CD4-positive, alpha-beta T cell treated with Interleukin-4 for 4 hours (primary cell): ENCODE results near the gene RHOB.
"Not testable (repeated sequence)": the region's sequence is repeated elsewhere in the genome, so short reads cannot be mapped to it uniquely, and the experiment has no call there.

Experiments used
- DNase-seq: peaks from one replicate; pipeline ENCODE4 v3.0.0-alpha.2; 2020

RHOB gene

DNA sequence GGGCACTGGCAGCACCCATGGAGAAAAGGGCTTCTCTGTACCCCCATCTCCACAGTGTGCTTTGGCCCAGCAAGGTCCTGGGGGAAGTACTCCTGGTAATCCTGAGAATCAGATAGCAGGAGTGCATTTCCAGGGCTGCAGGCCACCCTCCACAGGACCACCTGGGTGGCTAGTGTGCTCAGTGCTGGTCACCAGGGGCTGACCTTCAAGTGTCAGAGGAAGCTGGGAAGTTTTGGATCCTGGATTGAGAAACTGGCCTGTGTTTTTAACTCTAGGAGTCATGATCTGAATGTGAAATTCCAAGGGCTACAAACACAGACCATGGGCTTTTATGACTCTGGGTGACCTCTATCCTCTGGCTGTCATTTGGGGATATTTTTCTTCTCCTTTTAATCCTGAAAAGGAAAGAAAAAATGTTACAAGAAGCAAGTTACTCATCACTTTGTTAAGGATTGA is 9.3 kb downstream of the RHOB start:
- no peak for DNase-seq

DNA sequence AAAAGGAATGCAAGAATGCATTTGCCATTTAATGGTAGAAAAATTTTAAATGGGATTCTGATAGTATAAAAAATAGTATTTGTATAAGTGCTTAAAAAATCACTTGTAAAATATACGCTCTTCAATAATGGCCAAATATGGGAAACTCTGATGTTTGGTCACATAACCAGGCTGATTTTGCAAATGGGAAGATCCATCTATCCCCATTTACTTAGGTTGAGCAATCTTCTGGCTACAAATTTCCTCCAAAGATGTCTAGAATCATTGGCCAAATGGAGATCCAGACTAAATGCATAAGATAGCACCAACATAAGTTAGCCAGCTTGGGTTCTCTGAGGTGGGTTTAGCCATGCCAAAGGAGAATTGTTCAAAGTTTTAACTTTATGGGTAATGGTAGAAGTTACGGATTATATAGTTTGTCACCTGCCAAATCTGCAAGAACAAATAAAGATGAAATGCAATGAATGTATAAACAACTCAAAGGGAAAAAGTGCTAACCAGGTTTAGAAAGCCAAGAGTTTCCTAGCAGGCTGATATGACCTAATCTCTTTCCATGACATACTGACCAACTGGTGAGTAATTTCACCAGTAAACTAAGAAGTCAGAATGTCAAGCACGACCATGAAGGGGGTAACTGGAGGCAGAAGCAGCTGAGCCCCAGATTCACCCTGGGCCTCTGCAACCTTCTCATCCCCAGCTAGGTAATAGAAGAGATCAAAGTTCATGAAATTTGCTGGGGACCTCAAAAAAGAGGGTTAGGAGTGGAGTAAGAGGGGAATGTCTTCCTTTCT is 10.0 kb downstream of the RHOB start:
- no peak for DNase-seq

DNA sequence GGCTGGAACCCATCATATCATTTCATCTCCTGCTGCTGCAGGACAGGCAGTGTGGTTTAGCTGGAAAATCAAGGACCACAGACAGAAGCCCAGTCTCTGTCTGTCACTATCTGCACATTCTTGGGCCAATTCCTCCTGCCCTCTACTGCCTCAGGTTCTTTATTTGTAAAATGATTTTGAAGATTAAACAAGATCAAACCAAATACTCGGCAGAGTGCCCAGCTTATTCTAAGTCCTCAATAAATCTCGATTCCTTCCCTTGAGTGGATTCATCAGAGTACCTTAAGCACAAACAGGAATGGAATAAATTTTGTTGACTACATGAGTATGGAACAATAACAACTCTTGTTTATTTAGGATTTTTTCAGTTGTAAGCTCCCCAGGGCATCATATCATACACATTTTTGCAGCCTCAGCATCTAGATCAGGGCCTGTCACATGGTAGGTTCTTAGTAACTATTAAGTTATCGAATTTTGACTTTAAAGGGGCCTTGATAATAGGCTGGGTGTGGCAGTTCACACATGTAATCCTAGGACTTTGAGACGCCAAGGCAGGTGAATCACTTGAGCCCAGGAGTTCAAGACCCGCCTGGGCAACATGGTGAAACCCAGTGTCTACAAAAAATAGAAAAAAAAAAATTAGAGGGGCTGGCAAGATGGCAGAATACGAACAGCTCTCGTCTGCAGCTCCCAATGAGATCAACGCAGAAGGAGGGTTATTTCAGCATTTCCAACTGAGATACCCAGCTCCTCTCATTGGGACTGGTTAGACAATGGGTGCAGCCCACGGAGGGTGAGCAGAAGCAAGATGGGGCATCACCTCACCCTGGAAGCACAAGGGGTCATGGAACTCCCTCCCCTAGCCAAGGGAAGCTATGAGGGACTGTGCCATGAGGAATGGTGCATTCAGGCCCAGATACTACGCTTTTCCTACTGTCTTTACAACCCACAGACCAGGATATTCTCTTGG is 11.1 kb downstream of the RHOB start:
- no peak for DNase-seq

DNA sequence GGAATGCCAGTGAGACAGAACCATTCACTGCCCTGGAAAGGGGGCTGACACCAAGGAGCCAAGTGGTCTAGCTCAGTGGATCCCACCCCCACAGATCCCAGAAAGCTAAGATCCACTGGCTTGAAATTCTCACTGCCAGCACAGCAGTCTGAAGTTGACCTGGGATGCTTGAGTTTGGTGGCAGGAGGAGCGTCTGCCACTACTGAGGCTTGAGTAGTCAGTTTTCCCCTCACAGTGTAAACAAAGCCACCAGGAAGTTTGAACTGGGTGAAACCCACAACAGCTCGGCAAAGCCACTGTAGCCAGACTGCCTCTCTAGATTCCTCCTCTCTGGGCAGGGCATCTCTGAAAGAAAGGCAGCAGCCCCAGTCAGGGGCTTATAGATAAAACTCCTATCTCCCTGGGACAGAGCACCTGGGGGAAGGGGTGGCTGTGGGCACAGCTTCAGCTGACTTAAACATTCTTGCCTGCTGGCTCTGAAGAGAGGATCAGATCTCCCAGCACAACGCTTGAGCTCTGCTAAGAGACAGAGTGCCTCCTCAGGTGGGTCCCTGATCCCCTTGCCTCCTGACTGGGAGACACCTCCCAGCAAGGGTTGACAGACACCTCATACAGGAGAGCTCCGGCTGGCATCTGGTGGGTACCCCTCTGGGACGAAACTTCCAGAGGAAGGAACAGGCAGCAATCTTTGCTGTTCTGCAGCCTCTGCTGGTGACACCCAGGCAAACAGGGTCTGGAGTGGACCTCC is 12.0 kb downstream of the RHOB start:
- DNase-seq: not testable (repeated sequence)

DNA sequence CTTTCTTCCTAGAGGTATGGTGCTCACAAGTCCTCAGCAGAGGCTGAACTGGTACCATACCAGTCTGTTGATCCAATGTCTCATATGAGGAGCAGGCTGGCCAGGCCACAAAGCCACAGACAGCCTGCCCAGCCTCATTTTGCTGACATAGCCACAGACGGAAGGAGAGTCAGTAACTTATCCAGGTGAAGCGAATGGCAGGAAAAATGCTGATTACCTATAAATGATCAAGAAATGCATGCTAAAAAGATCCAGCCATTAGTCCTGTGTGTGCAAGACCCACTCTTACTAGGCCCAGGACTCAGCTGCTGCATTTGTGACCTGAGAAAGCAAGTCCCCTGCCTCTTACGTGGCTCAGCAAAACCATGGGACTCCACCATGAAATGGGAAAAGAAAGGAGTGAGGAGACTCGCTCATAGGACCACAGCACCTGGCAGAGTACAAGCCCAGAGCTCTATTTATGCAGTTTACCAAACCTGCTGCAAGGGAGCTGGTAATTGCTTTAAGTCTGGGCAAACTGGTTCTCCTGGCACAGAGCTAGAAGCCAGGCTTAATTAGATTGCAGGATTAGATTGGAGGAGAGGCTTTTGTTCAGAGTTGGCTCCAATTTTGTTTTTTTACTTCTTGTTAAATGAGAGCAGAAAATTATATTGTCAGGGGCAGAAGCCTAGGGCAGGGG is 19.0 kb downstream of the RHOB start:
- DNase-seq: no peak

DNA sequence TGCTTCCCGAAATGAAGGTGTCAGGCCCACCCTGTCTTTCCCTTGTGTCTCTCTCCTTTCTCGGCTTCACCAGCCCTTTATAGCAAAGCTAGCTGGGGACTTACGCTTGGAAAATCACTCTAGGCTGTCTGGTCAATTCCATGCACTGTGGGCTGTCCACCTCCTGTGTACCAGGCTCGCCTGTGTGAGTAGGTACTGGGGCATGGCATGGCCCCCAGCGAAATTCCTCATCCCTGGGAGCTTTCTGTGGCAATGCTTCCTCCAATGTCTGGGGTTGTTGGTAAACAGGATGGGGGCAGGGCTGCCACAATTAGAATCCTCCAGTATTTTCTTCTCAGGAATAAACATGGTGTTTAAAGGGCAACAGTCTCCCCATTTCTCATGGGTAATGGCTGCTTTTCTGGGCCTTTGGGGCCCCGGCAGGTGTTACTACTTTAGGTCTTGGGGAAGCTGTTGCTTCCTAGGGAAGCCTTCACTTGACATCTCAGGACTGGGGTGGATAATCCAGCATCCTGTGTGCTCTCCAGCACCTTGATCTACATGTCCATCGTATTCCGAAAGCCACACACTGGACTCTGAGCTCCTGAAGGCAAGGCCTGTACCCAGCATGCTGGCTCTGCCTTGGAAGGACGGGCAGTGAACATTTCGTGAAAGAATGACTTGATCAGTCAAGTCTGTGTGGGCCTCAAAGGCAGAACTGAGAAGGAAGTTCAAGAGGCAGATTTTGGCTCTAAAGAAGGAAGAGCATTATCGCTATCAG is 21.1 kb downstream of the RHOB start:
- no peak for DNase-seq

DNA sequence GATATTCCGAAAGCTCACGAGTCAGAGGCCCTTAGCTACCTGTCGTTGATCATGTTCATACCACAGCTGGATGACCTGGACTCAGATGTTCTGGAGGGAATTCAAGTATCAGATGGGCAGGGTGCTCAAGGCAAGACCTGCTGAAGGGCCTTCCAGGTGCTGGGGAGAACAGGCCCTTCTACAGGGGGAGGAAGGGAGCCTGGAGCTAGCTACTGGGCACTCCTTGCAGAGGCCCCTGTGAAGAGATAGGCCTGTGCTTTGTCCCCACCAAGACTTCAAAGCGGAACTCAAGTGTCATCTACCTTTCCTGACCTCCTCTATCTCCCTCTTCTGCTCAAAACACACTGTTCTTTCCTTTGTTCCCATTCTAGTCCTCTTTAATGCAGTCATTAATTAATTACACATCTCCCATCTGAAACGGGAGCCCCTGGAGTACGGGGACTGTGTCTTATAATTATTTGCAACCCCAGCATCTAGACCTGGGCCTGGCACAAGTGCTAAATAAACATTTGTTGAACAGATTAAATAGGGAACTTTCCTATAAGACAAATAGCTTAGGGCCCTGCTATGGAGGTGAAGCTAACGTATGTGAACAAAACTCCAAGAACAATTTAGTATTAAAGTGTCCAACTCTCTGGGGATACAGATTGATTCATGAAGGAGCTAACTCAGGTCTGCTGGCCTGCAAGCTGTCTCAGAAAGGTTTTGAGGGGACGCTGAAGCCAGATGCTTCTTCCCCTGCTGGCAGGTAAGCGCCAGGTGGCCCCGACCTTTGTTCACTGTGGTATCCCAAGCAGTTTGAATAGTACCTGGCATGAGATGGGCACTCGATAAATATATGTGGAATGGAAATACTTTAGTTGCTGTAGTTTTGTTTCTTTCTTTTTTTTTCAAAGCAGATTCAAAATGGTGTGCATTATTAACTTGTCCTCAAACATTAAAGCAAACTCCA is 22.0 kb downstream of the RHOB start:
- DNase-seq: no peak

DNA sequence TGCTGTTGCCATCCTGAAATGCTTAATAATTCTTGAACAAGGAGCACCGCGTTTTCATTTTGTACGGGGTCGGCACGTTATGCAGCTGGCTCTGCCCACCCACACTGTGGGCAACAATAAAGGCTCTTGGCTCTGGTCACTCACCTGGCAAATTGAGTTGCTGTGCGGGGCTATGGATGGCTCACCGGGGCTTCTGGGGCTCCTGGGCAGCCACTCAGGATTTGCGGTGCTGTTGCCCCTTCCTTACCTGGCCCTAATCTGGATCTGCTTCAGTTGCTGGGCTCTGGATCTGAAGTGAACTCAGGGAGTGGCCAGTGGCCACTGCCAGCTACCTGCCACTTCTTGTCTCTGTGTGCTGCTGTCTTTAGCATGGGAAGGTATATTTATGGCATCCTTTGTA is 22.7 kb downstream of the RHOB start:
- DNase-seq: no peak

DNA sequence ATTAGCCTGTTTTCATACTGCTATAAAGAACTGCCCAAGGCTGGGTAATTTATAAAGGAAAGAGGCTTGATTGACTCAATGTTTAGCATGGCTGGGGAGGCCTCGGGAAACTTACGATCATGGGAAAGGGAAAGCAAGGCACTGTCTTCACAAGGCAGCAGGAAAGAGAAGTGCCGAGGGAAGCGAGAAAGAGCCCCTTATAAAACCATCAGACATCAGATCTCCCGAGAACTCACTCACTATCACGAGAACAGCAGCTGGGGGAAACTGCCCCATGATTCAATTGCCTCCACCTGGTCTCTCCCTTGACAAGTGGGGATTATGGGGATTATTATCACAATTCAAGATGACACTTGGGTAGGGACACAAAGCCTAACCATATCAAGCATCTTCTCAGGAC is 23.3 kb downstream of the RHOB start:
- DNase-seq: no peak

DNA sequence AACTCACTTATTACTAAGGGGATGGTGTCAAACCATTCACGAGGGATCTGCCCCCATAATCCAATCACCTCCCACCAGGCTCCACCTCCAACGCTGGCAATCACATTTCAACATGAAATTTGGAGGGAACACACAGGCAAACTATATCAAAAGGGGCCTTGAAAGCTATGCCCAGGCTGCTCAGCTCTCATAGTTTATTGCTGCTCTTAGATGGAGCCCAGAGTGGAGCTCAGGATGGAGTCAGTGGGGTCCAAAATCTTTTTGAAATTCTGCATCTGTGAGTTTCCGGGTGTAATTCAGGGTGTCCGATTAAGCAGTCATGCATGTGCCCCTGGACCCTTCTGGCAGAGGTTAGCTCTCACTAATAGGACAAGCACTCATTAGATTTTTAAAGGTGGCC is 24.3 kb downstream of the RHOB start:
- no peak for DNase-seq

DNA sequence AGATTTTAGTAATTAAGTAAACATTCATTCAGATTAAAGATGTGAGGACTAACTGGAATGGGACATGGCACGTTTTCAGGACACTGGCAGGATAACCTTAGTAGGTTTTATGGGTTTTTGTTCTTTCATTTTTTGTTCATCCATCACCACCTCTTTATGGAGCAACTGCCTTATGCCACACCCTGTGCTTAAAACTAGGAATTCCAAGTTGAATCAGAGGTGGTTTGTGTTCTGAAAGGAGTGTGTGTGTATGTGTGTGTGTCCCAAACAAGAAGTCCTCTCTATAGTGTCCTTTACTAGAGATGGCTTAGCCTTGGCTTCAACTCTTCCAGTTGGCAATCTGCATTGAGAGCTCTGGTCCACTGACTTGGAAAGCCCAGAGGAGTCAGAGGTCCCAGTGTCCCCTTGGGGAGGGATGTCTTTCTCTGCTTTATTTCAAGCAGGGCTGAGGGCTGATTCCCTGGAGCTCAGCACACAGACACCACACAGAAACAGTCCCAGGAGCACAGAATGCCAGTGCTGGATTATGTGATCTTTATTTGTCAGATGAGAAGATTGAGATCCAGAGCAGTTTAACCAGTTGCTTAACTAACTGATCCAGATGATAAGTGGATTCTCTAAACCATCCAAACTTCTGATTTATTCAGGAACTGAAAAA is 25.2 kb downstream of the RHOB start:
- DNase-seq: no peak

DNA sequence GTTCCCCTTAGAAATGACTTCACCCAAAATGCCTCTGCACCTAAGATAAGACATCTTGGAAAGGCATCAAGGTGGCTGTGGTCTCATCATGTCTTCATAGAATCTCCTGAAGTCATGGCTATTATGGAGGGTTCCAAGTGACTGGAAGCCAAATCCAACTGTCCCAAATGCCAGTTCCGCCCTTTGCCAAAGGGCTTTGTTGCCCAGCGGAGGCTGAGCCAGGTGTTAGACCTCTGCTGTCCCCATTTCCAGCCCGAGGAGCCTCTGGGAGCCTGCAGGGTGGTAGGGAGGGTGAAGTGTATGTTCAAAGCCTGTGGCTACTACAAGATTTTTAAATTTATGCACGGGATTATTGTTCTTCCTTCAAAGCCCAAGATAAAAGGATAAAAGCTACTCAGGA is 25.7 kb downstream of the RHOB start:
- no peak for DNase-seq

DNA sequence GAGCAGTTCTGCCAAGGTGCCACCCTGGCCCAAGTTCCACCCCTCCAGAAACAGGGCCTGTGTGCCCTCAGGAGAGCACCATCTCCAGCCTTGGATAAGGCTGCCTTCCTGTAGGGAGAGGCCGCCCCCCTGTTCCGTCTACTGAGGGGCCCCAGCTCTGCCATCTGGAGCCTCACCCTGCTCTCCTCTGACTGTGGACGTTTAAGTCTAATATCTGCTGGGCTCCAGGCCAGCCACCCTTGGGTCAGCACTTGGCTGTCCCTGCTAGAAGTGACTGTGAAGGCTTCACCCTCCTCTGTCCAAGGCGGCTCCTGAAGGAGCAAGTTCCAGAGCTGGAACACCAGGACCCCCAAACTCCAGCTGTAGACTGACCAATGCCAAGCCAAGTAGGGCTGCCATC is 26.3 kb downstream of the RHOB start:
- DNase-seq: no peak

DNA sequence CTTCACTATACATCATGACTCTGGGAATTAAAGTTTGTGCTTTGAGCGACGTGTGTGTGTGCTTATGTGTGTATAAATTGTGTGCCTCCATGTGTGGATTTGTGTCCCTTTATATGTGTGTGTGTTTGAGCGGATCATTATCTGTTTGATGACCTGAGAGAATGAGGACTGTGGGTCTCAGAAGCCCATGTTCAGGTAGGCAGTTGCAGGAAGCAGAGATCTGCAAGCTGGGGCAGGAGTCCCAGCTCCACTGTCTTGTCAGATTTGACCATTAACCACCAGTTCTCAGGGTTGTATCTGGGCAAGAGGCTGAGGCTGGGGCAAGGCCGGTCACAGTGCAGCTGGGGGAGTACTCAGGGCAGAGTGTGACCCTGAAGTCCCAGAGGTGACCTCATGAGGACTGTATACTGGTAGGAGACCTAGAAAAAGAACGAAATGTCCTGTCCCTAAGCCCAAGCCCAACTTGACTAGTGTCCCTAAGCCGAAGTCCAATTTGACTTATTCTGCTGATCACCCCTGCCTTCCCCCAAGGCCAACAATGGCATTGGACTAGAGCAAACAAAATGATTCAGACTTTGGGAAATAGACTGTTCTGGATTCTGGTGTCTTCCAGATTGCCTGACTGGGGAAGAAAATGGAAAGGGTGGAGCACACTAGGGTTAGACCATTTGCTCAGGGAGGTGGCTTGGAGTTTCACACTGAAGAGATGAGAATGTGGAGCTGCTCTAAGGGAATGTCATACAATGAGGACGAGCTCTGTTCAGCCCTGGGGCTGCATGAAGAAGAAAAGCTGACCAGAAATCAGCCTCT is 28.1 kb downstream of the RHOB start:
- no peak for DNase-seq

DNA sequence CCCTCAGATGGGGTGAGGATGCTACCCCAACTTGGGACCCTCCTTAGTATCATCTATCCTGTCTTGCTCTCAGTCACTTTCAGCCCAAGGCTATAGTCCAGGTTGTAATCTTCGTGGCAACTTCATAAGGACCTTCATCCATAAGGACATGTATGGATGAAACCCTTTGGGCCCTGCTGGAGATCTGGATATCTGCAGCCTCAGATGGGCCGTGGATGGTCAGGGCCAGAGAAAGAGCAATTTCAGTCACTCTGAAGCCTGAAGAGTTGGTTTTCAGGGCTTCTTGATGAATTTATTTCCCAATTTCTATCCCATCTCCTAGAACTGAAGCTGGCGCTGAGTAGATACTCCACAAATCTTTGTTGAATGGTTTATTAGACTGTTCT is 28.7 kb downstream of the RHOB start:
- no peak for DNase-seq

DNA sequence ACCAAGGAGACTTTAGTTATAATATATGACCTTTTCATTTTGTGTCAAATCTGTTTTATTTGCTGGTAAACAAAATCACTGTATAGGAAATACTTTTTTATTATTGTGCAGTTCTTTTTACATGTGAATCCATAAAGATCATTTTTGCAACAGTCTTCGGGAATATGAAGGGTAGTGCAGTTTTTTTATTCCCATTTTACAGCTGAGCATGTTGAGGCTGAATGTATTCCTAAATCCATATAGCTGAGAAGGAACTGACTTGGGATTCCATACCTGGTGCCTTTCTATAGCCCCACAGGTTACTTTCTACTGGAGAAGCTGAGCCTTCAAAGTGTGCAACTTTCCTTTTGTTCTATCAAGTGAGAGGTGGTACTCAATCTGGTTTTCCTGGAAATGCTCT is 29.6 kb downstream of the RHOB start:
- no peak for DNase-seq

DNA sequence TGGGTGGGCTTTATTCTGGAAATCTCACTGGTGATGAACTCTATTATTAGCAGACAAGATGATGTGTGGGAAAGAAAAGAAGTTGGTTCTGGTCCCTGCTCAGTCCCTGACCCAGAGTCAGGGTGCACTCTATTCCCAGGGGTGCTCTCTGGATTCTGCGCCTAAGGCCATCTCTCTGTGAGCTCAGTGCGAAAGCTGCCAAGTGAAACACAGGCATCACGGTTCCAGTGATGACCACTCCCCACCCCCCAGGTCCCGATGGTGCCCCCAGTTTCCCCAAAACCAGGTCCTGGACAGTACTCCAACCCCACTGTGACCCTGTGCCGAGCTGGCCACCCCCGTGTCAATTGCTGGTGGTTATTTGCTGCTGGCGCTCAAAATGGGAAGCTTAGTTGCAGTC is 30.1 kb downstream of the RHOB start:
- no peak for DNase-seq

DNA sequence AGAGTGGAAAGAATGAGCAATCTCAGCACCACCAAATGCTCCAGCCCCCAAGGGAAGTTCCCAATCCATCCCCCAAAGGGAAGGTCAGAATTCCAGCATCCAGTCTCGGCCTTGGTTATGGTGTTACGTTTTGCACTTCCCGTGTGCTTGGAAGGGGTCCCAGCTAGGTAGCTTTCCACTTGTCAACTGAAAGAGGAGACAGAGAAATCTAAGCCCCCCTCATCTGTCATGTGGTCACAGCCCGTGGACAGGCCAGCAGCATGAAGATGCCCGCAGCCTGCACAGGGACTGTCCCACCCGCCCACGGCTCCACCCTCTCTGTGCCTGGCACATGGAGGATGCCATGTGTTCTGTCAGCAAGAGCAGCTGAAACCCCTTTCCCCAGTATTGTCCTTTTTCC is 32.1 kb downstream of the RHOB start:
- no peak for DNase-seq

DNA sequence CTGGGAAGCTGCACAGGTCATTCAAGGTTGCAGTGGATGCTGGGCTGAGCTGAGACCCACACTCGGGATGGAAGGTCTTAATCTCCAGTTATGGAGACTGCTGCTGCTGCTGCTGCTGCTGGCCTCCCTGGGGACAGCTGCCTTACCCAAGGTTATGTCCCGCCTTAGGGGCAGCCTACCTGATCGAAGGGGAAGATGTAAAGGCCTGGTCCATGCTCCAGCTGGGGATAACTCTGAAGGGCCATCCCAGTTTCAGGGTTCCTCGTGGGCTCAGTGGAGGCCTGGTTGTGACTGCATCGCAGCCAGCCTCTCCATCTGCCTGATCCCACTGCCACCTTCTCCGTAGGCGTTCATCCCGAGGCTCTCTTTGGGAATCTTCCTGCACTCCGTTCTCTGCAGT is 33.0 kb downstream of the RHOB start:
- DNase-seq: no peak
